ENCODE measurements around the gene GALNTL6.

The GALNTL6 gene

DNA sequence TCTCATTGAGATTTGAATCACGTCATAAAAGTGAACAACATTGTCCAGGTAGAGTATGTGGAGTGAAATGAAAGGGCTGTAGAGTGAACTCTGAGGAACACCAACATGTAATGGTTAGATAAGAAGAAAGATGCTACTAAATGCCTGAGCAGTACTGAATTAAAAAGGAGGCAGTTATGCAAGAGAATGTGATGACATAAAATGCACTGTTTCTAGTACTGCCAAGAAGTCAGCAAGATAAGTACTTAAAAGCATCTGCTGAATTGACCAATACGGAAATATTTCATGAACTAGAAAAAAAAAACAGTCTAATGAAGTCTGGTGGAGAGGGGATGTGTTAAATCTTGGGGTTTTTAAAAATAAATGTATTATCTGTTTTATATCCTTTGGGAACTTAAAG lies 771.6 kb downstream of the GALNTL6 start:
- DNase-seq, result no peak

DNA sequence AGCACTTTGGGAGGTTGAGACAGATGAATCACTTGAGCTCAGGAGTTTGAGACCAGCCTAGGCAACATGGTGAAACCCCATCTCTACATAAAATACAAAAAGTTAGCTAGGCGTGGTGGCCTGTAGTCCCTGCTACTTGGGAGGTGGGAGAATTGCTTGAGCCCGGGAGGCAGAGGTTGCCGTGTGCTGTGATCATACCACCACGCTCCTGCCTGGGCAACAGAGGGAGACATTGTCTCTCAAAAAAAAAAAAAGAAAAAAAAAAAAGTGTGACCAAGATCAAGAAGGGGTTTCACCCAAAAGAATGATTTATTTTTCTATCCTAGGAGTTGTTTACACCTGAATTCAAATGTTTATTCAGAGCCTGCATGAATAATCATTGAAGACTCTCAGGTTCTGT lies 783.0 kb downstream of the GALNTL6 start:
- DNase-seq, result no peak

DNA sequence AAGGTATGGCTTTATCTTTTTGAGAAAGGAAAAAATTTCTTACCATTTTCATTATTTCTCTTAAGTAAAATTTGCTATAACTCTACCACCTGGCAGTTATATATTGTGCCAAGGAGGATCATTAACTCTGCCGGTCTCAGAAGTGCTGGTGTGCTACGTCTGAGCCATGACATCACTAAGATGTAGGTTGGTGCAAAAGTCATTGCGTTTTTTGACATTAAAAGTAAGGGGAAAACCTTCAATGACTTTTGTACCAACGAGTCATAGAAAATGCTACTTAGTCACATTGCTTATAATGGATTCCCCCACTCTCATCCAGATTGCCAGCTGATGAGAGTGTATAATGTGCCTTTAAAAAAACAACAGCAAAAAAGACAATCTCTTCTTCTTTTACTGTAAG lies 786.4 kb downstream of the GALNTL6 start:
- no peak for DNase-seq

DNA sequence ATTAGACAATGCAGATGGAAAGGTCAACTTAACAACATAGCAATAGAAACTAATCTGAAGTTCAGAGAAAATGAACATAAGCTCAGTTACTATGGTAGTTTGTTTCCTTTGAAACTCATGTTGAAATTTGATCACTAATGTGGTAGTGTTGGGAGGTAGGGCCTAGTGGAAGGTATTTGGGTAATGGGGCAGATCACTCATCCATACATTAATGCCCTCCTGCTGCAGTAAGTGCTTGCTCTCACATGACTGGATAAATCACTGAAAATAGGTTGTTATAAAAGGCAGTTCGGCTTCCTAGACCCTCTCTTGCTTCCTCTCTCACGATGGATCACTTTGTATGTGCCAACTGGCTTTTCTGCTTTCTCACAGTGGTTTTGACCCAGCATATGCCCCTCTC lies 788.0 kb downstream of the GALNTL6 start:
- DNase-seq, result no peak

DNA sequence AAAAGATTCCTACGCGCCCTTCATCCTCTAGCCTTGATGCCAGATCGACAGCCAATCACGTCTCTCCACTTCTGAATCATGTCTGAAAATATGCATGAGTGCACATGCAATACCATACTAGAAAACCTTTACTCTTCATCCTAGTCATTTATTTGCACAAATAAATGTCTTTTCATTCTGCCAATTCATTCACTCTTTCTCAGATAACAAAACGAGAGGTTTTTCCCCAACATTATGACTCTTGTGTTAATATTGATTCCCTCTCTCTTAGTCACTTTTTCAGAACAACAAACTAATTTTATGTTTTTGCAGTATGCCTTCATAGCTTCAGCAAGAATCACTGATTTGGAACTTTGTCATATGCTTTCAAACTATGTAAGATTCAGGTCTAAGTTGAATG lies 806.0 kb downstream of the GALNTL6 start:
- no peak for DNase-seq

DNA sequence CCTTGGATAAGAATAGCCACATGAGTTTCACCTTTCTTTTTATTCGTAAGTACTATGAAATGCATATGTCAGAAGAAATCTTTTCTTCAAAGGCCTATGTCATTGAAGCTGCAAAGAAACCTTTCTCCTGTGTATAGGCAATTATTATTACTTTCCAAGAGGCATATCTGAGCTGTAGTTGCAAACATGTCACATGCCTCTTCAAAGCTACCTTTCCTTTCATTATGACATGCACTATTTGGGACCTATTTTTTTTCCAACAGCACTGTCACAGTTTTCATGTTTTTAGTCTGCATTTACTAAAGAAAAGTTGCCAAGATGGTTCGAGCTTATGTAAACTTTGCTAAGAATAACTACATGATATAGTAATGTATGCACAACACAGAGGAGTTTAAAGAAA lies 806.6 kb downstream of the GALNTL6 start:
- no peak for DNase-seq

DNA sequence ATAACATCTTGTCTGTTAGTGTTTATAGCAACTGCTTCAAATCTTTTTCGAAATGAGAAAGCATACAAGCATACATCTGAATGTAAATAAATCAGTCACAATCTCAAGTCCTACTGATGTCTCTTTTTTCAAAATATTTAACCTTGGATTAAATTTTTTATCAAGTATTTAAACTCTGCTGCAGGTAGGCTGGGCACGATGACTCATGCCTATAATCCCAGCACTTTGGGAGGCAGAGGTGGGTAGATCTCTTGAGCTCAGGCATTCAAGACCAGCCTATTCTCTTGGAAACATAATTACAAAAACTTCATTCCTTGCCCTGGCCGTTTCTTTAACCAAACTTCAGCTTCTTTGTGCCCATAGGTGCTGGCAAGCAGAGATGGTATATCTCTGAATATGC lies 815.1 kb downstream of the GALNTL6 start:
- DNase-seq, result no peak

DNA sequence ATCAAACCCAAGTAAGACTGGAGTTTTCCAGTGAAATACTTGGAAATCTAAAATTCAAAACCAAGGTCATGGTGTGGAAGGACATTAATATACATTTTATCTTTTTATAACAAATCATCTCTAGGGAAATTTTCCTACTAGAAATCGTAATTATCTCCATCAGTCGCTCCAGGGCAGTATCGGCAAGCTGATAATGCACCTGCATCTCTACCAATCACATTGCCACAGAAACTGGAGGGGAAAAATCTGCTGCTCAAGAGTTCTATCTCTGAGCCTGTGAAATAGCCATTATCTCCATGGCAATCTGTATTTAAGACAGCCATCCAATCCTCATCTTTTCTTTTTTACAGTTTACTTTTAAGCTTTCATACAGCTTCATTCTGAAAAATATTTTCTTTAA lies 817.1 kb downstream of the GALNTL6 start:
- DNase-seq, result no peak

DNA sequence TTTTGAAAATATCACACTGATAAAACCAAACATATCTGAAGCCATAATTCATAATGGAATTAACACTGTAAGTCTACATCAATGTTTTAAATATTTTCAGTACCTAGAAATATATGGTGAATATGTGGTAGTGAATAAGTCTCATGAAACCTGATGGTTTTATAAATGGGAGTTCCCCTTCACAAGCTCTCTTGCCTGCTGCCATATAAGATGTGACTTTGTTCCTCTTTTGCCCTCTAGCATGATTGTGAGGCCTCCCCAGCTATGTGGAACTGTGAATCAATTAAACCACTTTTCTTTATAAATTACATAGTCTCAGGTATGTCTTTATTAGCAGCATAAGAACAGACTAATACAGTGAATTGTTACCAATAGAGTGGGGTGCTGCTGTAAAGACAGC lies 818.6 kb downstream of the GALNTL6 start:
- no peak for DNase-seq

DNA sequence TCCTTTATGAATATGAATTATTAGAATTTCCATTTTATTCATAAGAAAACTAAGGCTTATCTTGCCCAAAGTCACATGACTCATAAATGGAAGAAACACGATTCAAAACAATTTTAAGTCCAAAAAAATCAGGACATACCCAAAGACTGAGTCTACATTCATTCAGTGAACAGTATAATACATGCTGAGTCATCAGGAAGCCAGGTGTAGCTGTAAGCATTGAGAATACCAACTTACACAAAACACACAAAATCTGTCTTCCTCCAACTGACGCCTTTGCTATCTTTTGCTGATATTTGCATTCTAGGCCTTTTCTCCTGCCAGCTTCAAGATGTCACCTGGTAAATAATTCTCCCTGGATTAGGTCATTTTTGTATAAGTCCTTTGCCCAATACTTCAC lies 835.3 kb downstream of the GALNTL6 start:
- DNase-seq, result no peak

DNA sequence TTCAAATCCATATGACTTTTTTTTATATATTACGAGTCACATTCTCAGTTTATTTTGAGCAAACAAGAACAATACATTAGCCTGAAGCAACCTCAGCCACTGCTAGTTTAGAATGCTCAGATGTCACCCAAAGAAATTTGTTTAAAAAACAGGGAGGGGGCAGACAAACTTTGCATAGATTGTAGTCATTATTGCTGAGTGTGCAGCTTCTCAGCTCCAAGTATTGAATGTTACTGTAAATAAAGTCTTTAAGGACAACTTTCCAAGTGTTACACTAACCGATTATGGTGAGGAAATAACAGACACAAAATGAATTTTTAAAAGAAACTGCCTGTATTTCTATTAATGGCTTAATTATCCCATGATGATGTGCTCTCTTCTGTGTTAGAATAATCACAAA lies 835.9 kb downstream of the GALNTL6 start:
- DNase-seq, result no peak

DNA sequence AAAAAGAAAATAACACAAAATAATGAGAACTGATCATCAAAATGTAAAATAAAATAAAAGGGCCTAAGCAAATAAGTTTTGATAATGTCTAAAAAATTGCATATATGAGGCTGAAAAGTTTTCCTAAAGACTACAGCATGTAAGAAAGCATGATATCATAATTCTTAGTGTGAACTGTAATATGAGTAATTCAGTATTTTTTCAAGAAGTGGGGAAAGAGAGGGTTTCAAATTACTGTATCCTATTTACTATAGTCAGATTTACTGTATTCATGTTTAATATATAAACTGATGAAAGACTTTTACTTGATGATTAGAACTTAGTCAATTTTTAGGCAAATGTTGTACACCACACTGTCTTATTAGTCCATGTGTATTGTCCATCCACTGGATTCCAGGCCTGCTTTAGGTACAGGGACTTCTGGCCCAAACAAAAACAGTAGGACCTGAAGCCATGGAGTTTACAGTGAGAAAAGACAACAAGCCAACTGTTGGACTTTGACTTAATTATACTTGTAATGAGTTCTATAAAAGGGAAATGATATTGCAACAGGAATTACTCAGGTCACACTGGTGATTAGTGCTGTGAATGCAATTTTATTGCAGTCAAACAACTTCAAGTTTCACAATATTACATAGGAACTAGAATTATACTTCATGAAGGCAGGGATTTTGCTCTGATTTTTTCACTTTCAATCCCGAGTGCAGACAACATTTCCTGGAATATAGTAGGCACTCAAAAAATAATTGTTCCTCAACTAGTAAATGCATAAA lies 837.7 kb downstream of the GALNTL6 start:
- no peak for DNase-seq

DNA sequence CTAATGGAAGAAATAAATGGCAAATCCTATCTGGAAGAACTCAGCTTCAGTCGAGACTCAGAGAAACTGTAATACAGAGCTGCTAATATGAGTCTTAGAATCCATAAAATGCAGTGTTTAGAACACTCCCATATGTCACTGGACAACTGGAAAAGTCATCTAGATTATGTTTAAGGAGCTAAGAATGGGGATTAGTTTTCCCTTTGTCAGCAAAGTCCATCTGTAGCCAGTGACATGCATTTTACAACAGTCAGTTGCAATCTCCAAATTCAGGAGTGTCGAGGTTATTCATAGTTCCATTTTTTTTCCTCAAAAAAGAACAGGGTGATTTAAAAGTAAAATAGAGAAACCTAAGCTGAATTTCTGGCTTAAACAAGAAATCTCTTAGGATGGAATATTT lies 838.8 kb downstream of the GALNTL6 start:
- DNase-seq, result no peak

DNA sequence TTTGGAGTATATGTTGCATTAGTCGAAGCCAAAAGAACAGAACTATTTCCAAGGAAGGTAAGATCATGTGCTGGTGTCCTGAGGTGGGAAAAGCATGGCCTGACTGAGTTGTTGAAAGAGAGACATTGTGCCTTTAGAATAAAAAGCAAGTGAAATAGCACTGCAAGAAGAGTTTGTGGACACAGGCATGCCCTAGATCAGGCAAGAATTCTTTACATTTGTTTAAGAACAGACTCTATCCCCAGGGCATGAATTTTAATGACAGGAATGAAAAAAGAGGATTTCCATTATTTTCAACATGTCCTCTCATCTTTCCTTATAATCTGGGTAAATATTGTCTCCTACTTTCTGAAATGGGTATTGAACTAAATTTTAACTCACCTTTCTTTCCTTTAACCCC lies 839.2 kb downstream of the GALNTL6 start:
- DNase-seq, result no peak

DNA sequence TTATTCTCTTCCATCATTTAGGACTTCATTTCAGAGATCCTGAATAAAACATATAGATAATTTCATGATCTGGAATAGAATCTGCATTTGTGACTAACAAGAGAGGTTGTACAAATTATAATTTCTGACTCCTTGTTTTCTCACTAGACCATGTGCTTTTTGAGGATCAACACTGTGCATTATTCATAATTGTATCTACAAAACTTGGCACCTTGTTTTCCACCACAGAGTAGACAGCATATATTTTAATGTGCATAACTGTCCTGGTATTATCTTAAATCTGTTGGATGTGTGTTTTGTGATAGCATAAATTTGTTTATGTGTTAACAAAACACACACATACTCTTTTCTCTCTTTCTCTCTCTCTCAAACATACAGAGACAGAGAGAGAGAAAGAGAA lies 840.5 kb downstream of the GALNTL6 start:
- DNase-seq, result no peak

DNA sequence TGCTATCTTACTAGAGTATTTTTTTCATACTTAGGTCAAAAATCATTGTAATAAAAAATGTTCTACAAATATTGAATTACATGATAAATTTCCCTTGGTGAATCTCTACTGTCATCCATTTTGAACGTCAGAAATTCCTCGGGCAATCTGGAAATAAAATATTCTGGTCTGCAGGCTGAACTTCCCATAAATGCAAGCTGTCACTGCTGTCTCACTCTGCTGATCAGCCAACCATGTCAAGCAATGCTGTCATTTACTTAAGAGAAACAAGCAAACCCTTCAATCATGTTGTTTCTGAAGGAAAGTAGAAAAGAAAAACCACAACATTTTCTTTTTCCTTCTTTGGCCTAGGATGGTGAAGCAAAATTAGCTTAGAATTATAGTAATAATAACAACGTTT lies 841.3 kb downstream of the GALNTL6 start:
- DNase-seq, result no peak

DNA sequence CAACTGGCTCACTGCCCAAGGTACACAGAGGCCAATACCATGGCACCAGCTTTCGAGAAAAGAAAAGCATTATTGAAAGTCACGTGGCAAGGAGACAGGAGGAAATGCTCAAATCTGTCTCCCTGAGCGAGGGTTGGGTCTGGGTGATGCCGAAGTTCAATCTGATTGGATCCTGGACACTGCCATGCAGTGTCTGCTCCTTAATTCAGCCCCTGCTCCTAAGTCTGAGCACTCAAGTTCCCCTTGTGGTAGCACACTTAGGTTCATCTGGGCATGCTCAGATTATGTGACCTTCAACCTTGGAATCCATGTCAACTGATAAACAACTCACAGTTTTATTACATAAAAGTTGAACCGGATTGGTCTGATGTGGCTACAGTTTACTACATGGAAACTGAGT lies 842.9 kb downstream of the GALNTL6 start:
- no peak for DNase-seq

DNA sequence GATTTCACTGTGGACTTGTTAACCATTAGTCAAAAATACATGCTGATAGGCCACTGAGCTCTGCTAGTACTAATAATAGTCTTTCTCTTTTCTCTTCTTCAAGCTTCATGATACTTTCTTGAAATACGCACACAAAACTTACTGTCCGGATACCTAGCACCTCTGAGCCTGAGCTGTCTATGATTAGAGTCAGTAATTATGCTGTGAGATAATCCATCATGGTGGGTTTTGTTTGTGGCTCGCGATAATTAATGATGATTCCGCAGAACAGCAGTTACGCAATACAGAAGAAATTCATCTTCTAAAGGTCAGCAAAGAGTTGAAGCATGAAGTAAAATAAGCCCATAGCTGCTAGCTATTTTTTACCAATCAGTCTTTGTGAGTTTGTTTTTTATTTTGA lies 843.9 kb downstream of the GALNTL6 start:
- DNase-seq, result no peak

DNA sequence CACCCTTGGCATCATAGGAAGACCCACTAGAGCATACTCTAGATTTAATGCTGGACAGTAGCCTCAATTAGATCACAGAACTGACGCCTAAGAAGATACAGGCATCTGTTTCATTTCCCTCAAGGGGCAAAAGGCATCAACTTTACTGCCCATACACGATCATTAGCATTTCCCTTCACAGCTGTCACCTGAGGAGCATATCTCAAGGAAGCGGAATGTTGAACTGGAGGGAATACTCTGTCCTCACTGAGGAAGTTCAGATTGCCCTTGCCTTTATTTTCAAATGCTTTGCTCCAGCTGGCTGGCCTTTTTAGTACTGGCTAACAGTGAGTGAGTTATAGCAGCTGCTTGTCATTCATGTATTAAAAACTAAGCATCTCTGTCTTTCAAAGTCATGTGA lies 847.0 kb downstream of the GALNTL6 start:
- DNase-seq, result no peak

DNA sequence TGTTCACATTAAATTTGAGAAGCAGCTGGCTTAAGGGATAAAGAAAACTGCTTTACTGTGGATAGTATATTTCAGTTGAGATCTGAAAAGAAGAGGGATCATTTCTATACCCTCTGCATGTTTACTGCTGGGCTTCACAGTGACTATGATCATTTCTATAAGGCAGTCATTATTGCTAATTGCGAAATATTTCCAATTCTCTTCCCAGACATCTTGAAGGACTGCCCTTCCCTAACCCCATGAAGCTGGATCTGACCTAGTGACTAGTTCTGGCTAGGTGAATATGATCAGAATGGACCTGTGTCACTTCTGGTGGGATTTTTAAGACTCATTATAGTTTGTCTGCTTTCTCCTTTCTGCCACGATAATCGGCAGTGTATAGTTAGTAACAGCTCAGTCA lies 848.9 kb downstream of the GALNTL6 start:
- DNase-seq, result no peak

DNA sequence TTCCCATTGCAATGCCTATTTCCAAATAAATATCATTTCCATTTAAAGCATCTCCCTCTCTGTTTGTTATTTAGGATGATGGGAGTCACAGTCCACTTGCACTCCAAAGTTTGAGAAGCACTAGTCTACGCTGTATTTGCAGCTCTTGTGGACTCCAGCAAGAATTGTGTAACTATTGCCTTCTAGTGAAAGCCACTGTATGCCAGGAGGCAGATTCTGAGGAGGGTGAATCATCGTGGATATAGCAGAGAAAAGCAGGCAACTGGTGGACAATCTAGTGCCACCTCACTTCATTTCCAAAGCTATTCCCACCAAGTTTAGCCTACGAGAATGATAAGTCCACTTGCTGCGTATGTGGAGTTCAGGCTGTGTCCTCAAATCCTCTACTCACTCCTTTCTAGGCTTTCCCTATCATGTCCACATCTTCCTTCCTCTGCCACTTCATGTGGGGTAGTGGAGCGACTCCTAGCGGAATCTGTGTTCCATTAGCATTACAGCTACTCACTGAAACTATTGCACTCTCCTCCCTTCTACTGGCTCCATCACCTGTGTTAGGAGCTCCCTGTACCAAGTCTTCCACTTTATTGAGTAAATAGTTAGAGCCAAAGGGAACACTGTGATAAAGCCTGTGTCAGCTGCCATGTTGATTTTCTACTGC lies 853.6 kb downstream of the GALNTL6 start:
- DNase-seq, result no peak

DNA sequence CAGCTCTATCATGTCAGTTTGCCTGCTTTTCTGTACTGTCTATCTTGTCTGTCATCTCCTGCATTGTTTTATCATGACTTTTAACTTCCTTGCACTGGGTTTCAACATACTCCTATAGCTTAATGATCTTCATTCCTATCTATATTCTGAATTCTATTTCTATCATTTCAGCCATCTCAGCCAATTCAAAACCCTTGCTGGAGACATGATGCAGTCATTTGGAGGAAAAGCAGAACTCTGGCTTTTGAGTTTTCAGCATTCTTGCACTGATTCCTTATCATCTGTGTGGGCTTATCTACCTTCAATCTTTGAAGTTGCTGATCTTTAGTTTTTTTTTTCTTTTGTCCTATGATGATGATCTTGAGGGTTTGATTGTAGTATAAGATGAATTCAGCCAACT lies 861.6 kb downstream of the GALNTL6 start:
- DNase-seq, result no peak

DNA sequence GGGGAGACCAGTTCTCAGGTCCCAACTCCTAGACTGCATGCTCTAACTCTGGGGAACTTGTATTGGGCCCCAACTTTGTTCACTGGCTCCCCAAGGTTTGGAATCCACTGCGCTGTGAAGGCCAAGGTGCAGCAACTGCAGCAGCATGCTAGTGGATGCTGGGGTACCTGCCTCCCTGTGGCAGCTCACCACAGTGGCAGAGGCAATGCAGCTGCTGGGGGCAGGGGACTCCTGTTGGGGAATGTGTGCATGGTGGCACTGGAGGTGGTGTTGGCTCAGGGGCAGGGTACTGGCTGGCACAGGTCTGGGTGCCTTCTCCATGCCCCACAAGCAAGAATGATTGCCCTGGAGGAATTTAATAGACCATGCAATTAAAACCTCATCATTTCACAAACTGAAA lies 862.0 kb downstream of the GALNTL6 start:
- DNase-seq, result no peak

DNA sequence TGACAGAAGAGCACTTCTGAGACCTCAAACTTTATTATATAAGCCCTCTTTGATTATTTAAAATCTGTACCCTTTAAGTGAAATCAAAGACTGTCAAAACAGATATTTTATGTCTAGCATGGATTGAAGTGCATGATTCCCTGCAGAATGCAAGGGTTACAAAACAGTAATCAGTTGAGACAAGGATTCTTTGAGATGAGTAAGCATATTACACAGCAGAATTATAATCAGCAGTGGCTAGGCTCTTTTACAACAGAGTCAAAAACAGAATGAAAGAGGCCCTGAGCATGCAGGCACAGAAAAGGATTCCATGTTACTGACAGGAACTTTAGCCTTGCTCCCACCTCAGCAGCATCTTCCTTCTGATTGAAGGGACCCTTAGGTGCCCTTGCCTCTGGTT lies 867.5 kb downstream of the GALNTL6 start:
- DNase-seq, result no peak

DNA sequence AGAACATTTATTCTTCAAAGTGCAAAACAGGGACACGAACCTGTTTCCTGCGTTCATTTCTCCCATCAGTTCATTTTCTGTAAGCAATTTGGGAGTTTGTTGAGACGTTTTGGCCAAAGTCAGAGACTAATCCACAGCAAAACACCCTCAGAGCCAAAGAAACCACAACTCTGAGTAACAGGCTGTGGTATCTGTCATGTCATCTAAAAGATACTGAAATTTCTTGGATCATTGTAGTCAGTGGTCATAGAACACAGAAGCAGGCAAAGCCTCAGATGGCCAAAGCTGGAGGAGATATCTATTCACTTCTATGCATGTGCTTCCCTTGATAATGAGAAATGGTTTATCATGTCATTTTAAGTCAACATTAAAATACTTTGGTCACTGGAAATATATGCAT lies 869.8 kb downstream of the GALNTL6 start:
- no peak for DNase-seq

Measured in CD4-positive, alpha-beta T cell treated with Interleukin-21 for 1 hour (primary cell).